HS-5 (cell line): ENCODE measurements around the gene NPEPL1.

Experiments
- DNase-seq: peaks from one replicate; pipeline ENCODE4 v3.0.0-alpha.2; 2012; ENCODE audit warnings: low read depth

The NPEPL1 gene

DNA sequence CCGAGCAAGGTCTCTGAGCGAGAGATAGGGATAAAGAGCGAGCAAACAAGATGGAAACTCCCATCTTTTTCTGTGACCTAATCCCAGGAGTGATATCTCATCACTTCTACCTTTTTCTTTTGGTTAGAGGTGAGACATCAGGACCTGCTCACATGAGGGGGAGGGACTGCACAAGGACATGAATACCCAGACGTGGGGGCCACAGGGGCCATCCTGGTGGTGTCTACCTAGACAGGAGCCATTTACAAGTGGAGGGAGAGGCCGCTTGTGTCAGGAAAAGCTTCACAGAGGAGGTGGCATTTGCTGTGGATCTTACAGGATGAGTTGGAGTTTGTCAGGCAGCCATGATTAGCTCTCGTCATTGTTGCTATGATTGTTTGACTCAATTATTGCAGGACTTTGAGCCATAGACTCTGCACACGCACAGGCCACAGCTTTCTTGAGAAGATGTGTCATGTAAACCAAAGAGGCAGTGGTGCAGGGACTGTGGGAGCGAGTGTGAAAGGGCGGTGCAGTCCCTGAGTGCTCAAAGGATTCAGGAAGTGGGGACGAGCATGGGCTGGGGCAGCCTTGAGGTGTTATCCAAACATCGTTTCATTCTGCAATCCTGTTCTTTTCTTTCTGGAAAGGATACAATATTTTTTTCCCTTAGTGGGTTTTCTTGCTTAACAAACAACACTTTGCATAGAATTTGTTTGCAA is 7.7 kb downstream of the NPEPL1 start:
- no peak for DNase-seq

GRCh38 chr20:58700823-58701222 is 8.2 kb downstream of the NPEPL1 start:
- DNase-seq = no peak

GRCh38 chr20:58701431-58702160 is 9.0 kb downstream of the NPEPL1 start:
- no peak for DNase-seq

DNA sequence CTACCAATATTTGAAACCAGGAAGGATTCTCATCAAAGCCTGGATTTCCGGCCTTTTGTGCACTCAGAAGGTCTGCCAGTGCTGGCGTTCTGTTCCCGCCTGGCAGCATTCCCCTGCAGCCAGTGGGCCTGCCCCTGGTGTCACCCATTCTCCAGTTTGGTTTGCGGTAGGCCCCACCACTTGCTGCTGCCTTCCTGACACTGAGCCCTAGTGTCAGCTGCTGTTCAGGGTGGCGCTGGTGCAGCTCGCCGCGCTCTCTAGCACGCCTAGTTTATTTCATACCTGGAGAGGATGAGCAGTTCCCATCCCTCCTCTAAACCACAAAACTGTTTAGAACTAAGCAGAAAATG is 9.5 kb downstream of the NPEPL1 start:
- no peak for DNase-seq

DNA sequence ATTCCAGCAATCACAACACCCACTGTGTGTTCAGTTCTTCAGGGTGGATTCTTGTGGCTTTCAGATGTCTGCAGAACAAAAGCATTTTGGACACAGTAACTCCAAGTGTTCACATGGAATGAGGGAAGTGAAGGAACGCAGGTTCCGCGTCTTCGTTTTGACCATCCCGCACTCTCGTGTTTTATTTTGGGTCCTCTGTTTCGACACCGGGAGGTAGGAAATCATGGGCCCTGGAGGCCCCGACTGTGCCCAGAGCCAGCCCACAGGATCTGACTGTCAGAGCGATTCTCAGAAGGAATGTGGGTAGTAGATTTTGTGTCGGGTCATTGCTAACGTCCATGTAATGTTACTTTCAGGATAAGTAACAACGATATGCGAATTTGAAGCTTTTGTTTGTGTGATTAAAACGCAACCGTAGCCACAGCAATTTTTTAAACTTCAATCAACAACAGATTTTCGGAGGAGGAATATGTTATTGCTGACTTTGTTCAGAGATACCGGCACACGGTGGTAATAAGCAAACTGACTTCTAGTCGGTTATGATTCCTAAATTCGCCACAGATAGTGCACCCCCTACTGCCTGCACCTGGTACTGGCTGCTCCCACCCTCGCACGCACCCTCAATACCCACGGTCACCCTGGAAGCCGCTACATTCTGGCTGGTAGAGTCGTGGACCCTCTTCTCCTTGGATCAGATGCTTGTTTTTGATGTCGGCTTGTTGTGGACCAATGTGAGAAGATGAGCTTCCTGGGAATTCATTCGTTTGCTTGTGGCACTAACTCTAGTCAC is 10.5 kb downstream of the NPEPL1 start:
- no peak for DNase-seq

- no peak for DNase-seq
These were observed 11.3 kb downstream of the NPEPL1 start for GRCh38 chr20:58703765-58704371.

DNA sequence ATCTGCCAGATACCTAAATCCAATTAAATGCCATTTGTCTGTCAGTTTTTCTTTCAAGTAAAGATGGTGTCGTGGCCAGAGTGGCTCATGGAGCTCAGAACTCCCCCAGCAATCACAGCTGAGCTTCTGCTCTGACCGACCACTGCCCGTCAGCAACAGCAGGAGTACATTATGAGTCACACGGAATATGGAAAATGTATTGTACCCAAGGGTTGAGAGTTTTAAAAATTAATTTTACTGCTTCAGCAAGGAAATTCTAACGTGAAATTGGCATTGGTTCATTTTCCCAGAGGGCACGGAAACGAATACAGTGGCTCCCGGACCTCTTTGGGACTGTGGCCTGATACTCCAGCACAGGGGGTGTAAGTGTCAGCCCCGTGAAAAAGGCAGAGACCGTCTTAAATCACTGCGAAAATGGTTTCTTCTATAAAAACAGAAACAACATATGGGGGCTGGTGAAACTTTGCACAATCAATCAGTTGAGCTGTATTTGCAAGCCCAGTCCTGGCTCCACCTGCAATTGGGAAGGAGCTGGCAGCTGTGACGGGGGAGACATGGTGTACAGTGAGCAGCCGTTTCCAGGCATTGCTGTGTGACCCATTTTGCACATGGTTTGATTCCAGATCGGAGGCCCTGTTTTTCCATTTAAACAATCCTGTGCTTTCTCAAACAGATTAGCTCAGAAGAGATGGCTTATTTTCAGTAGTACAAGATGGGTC is 12.8 kb downstream of the NPEPL1 start:
- no peak for DNase-seq

- DNase-seq = no peak
These were observed 13.7 kb downstream of the NPEPL1 start for GRCh38 chr20:58706150-58706892.

DNA sequence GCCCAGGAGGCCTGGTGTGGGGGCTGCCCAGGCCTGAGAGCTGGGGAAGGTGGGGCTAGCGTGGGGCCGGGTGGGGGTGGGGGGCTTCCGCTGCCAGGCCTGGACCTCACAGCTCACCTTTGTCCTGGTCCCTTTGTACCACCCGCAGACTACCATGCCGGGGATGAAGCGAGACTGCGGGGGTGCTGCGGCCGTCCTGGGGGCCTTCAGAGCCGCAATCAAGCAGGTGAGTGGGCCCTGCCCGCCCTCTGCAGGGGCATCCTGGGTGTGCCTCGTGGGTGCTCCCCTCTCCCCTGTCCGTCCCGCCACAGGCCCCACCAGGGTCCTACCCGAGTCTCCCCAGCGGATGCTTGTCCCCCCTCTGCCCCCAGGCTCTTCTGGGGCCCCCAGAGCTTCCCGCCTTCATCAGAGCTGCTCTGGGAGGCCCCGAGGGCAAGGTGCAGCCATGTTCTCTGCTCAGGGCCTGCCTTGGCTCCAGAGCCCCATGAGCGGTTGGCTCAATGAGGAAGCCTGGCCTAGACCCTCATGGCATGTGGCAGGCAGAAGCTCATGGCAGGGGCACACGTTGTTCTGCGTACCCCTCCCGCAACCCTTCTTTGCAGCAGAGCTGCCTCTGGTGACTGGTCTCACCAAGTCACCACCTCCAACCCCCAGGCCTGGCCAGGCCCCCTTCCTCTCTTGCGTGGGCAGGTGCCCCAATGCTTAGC is 14.5 kb downstream of the NPEPL1 start:
- DNase-seq = no peak

GRCh38 chr20:58707770-58708169 is 15.2 kb downstream of the NPEPL1 start:
- no peak for DNase-seq

GRCh38 chr20:58708246-58708931 is 15.8 kb downstream of the NPEPL1 start:
- no peak for DNase-seq

DNA sequence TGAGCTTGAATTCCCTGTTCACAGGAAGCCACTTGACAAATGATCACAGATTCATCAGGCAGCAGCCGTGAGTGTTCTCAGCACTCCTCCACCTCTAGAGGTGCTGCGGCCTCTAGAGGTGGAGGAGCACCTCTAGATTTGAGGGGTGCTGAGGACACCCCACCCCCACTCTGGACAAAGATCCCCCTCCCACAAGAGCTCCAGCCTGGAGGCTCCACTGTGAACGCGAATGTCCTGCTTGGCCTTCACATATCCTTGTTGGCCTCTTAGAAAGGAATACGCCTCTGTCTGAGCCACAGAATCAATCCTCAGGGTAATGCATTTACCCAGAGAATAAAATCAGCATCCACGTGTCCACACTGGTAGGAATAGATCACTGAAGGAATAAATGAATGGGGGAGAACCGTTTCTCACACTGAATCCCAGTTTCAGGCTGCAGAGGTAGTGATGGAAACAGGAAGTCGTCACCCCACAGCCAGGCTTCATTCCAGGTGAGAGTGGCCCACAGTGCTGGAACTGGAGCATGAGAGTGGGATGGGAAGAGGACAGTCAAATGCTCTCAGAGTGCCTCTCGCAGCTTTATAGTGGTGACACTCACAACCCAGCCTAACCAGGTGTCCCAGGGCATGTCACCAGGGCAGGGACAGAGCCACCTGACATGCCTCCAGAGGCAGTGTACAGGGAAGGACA is 16.6 kb downstream of the NPEPL1 start:
- DNase-seq = no peak

GRCh38 chr20:58709703-58710039 is 17.1 kb downstream of the NPEPL1 start:
- no peak for DNase-seq

- DNase-seq = no peak
These were observed 18.1 kb downstream of the NPEPL1 start for GRCh38 chr20:58710481-58711265.

- no peak for DNase-seq
These were observed 18.9 kb downstream of the NPEPL1 start for GRCh38 chr20:58711266-58712051.

DNA sequence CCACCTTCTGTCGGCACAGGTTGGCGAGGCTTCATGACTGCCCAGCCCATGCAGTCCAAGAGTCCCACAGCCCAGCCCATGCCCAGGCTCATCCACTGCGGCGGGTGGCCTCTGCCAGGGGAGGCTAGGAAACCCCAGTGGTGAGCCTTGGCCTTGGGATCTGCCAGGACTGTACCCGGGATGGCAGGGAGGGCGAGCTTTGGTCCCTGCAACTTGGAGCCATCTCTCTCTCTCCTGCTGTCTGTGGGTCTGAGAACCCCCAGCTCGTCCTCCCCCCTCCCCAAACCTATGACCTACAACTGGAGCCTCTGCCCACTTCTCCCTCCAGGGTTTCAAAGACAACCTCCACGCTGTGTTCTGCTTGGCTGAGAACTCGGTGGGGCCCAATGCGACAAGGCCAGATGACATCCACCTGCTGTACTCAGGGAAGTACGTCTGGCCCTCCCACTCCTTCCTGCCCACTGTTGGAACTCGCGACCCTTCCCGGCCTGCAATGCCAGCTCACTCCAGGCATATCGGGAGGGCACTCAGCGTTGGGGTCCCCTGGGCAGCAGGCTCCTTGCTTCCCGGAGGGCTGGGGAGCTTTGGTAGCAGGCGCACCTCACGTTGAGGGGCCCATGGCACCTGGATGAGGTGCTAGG is 19.7 kb downstream of the NPEPL1 start:
- DNase-seq = no peak
